Parathyroid adenoma (tissue), 2 donors: ENCODE measurements around the gene PREX1.
"Not testable (repeated sequence)": the region's sequence is repeated elsewhere in the genome, so short reads cannot be mapped to it uniquely, and the experiment has no call there.

Experiments
- H2AFZ ChIP-seq: fragments of 300-600 bp; sonication (generic); one replicate; pipeline ENCODE4 v1.7.0; 2017; ENCODE audit warnings: antibody characterized with exemption, mild to moderate bottlenecking
- H3K27ac ChIP-seq: fragments of 300-600 bp; sonication (generic); one replicate; pipeline ENCODE4 v1.7.0; 2017
- H3K27me3 ChIP-seq: fragments of 300-600 bp; sonication (generic); one replicate; pipeline ENCODE4 v1.7.0; 2017; ENCODE audit warnings: low read length; ENCODE audit not compliant: control insufficient read depth, insufficient read depth
- H3K36me3 ChIP-seq: fragments of 300-600 bp; sonication (generic); one replicate; pipeline ENCODE4 v1.7.0; 2017; ENCODE audit warnings: low read length; ENCODE audit not compliant: control insufficient read depth, insufficient read depth
- H3K4me1 ChIP-seq: fragments of 300-600 bp; sonication (generic); one replicate; pipeline ENCODE4 v1.7.0; 2017; ENCODE audit warnings: control low read depth
- H3K4me2 ChIP-seq: fragments of 300-600 bp; sonication (generic); one replicate; pipeline ENCODE4 v1.7.0; 2017; ENCODE audit warnings: low read length
- H3K4me3 ChIP-seq: fragments of 300-600 bp; sonication (generic); one replicate; pipeline ENCODE4 v1.7.0; 2017; ENCODE audit warnings: low read depth, low read length
- H3K79me2 ChIP-seq: fragments of 300-600 bp; sonication (generic); one replicate; pipeline ENCODE4 v1.7.0; 2017; ENCODE audit warnings: control low read depth
- H3K9ac ChIP-seq: fragments of 300-600 bp; sonication (generic); one replicate; pipeline ENCODE4 v1.7.0; 2017; ENCODE audit warnings: mild to moderate bottlenecking
- H3K9me3 ChIP-seq: fragments of 300-600 bp; sonication (generic); one replicate; pipeline ENCODE4 v1.7.0; 2017; ENCODE audit warnings: low read length; ENCODE audit not compliant: control insufficient read depth
- CTCF ChIP-seq: fragments of 300-600 bp; sonication (generic); IDR thresholded peaks from one replicate; pipeline ENCODE4 v1.7.0; 2017; ENCODE audit warnings: antibody characterized with exemption, mild to moderate bottlenecking
- donor health status: primary hyperparathyroidism.

PREX1 gene

GRCh38 chr20:48827855-48828733 is at the start of gene PREX1:
PREX1 (minus strand) TSS chr20:48827999; CDS start chr20:48827860, 139 bp downstream.
- no peaks in the 10 kb centered on the region for H3K27me3 ChIP-seq
- H3K4me3 ChIP-seq: peak within 1 kb of the TSS; percentile 54
- peaks cover 6% of the 10 kb centered on the region for H3K4me1 ChIP-seq
- peak within 1 kb of the TSS; percentile 97 for H2AFZ ChIP-seq
- TF ChIP-seq CTCF: no peak
- no peaks in the 10 kb centered on the region for H3K79me2 ChIP-seq
- no peaks in the 10 kb centered on the region for H3K9me3 ChIP-seq
- no peaks in the 10 kb centered on the region for H3K36me3 ChIP-seq
- peak within 1 kb of the TSS; percentile 60 for H3K27ac ChIP-seq
- no peak within 1 kb of the TSS for H3K9ac ChIP-seq
- peak within 1 kb of the TSS; percentile 63 for H3K4me2 ChIP-seq

GRCh38 chr20:48877304-48877703 is 49.5 kb upstream of the PREX1 start:
- H3K9ac ChIP-seq: no peak overlapping the region
- no peaks in the 10 kb centered on the region for H3K79me2 ChIP-seq
- H2AFZ ChIP-seq: no peak overlapping the region
- no peak overlapping the region for H3K27ac ChIP-seq
- H3K4me1 ChIP-seq: no peaks in the 10 kb centered on the region
- no peaks in the 10 kb centered on the region for H3K9me3 ChIP-seq
- no peak for TF ChIP-seq CTCF
- H3K27me3 ChIP-seq: no peaks in the 10 kb centered on the region
- H3K4me2 ChIP-seq: no peak overlapping the region
- H3K36me3 ChIP-seq: no peaks in the 10 kb centered on the region
- H3K4me3 ChIP-seq: no peak overlapping the region

- Histone ChIP-seq H3K27me3 (no peaks in the 10 kb centered on the region), H3K9me3 (no peaks in the 10 kb centered on the region), H3K79me2 (no peaks in the 10 kb centered on the region), H3K4me1 (no peaks in the 10 kb centered on the region), H3K4me3 (no peak overlapping the region), H3K27ac (no peak overlapping the region), H3K4me2 (no peak overlapping the region), H3K9ac (no peak overlapping the region), H2AFZ (no peak overlapping the region), H3K36me3 (no peaks in the 10 kb centered on the region)
- TF ChIP-seq CTCF: no peak
These were observed 48.1 kb upstream of the PREX1 start for GRCh38 chr20:48875914-48876240.

GRCh38 chr20:48875233-48875913 is 47.6 kb upstream of the PREX1 start:
- H3K4me1 ChIP-seq: no peaks in the 10 kb centered on the region
- no peaks in the 10 kb centered on the region for H3K9me3 ChIP-seq
- H2AFZ ChIP-seq: no peak overlapping the region
- no peak overlapping the region for H3K9ac ChIP-seq
- H3K79me2 ChIP-seq: no peaks in the 10 kb centered on the region
- H3K4me3 ChIP-seq: no peak overlapping the region
- no peak overlapping the region for H3K27ac ChIP-seq
- TF ChIP-seq CTCF: no peak
- H3K36me3 ChIP-seq: no peaks in the 10 kb centered on the region
- H3K4me2 ChIP-seq: no peak overlapping the region
- H3K27me3 ChIP-seq: no peaks in the 10 kb centered on the region

GRCh38 chr20:48869442-48869841 is 41.6 kb upstream of the PREX1 start:
- not testable (repeated sequence) for H3K27me3 ChIP-seq, H3K36me3 ChIP-seq, H3K9ac ChIP-seq, H2AFZ ChIP-seq, H3K4me1 ChIP-seq, H3K4me3 ChIP-seq, H3K4me2 ChIP-seq, H3K27ac ChIP-seq, H3K79me2 ChIP-seq, H3K9me3 ChIP-seq
